C4-2B (cell line): ENCODE results near the gene NAALADL1.

Experiments
- ZFX ChIP-seq: fragments of 450-650 bp; IDR thresholded peaks from 2 replicates; pipeline ENCODE4 v1.6.1; 2017
- TF ChIP-seq, protein P1 (sequence below): fragments of 450-650 bp; conservative IDR thresholded peaks from 2 replicates; pipeline ENCODE4 v1.5.1; 2017; ENCODE audit warnings: mild to moderate bottlenecking

DNA sequence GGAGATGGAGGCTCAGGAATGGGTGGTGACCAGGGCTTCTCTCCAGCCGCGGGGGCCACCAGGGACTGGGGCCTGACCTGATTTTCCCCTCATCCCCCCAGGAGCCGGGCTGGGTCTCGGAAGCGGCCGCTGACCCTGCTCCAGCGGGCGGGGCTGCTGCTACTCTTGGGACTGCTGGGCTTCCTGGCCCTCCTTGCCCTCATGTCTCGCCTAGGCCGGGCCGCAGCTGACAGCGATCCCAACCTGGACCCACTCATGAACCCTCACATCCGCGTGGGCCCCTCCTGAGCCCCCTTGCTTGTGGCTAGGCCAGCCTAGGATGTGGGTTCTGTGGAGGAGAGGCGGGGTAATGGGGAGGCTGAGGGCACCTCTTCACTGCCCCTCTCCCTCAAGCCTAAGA lies 29.5 kb upstream of the NAALADL1 start:
- TF ChIP-seq, protein P1, sequence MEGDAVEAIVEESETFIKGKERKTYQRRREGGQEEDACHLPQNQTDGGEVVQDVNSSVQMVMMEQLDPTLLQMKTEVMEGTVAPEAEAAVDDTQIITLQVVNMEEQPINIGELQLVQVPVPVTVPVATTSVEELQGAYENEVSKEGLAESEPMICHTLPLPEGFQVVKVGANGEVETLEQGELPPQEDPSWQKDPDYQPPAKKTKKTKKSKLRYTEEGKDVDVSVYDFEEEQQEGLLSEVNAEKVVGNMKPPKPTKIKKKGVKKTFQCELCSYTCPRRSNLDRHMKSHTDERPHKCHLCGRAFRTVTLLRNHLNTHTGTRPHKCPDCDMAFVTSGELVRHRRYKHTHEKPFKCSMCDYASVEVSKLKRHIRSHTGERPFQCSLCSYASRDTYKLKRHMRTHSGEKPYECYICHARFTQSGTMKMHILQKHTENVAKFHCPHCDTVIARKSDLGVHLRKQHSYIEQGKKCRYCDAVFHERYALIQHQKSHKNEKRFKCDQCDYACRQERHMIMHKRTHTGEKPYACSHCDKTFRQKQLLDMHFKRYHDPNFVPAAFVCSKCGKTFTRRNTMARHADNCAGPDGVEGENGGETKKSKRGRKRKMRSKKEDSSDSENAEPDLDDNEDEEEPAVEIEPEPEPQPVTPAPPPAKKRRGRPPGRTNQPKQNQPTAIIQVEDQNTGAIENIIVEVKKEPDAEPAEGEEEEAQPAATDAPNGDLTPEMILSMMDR, result no peak
- TF ChIP-seq ZFX, result no peak
